SK-N-SH (cell line): ENCODE results near the gene PI3. TPM values are rescaled to one million over a fixed set of nuclear protein-coding genes. Genes with fewer than 3 reads are reported as not detected.

Experiments used
- CTCF ChIA-PET: fragments of 300-600, 350-600 bp; formaldehyde crosslinking; extraction: SDS; loops from one replicate; lab custom pipeline; 2021; lab: Yijun Ruan, JAX
- POLR2A ChIA-PET: fragments of 350-600 bp; sonication (Branson Sonifier 250); formaldehyde crosslinking; extraction: SDS; loops from one replicate; lab custom pipeline; 2020; ENCODE audit warnings: antibody characterized with exemption, inconsistent platforms; lab: Yijun Ruan, JAX
- DNase-seq: peaks from one replicate; pipeline ENCODE4 v3.0.0; 2012
- H2AFZ ChIP-seq: fragments of 200-600 bp; sonication (generic); 2 replicates; pipeline ENCODE4 v1.8.1; 2016; ENCODE audit warnings: antibody characterized with exemption, mild to moderate bottlenecking, low read depth
- H3F3A ChIP-seq: fragments of 200-600 bp; sonication (generic); replicated peaks from 2 replicates; pipeline ENCODE3; 2016; ENCODE audit warnings: antibody characterized with exemption, mild to moderate bottlenecking; ENCODE audit not compliant: insufficient read depth
- H3K27ac ChIP-seq, 2 experiments: fragments of 200-500 bp in 1 of 2; fragments of 200-600 bp in 1 of 2; sonication (Bioruptor generic) in 1 of 2; sonication (generic), shearing (Covaris generic) in 1 of 2; 2 replicates each; pipeline versions ENCODE4 v1.5.1 to v1.6.1; 2014 to 2016; ENCODE audit warnings: low read depth in 2 of 2, inconsistent platforms in 1 of 2, low read length in 1 of 2, mild to moderate bottlenecking in 1 of 2, mixed read lengths in 1 of 2
- H3K27me3 ChIP-seq: fragments of 200-600 bp; sonication (generic), shearing (Covaris generic); 2 replicates; pipeline ENCODE4 v1.6.1; 2016; ENCODE audit warnings: mixed run types; ENCODE audit not compliant: insufficient read depth
- H3K36me3 ChIP-seq, 2 experiments: fragments of 200-500 bp in 1 of 2; fragments of 200-600 bp in 1 of 2; sonication (Bioruptor generic) in 1 of 2; sonication (generic) in 1 of 2; replicated peaks in 1 of 2; 2 replicates each; pipeline versions ENCODE3 to v1.5.1; 2014 to 2016; ENCODE audit warnings: low read length in 1 of 2, mild to moderate bottlenecking in 1 of 2; ENCODE audit not compliant: insufficient read depth in 2 of 2, control insufficient read depth in 1 of 2
- H3K4me1 ChIP-seq, 2 experiments: fragments of 200-500 bp in 1 of 2; fragments of 200-600 bp in 1 of 2; sonication (Bioruptor generic) in 1 of 2; sonication (generic), shearing (Covaris generic) in 1 of 2; 2 replicates each; pipeline versions ENCODE4 v1.5.1 to v1.6.1; 2014 to 2016; ENCODE audit warnings: low read depth in 1 of 2, low read length in 1 of 2, mixed run types in 1 of 2; ENCODE audit not compliant: insufficient read depth in 2 of 2, control insufficient read depth in 1 of 2
- H3K4me2 ChIP-seq: fragments of 200-600 bp; sonication (generic), shearing (Covaris generic); 2 replicates; pipeline ENCODE4 v1.6.1; 2017; ENCODE audit warnings: mixed run types
- H3K4me3 ChIP-seq, 2 experiments: fragments of 200-500 bp in 1 of 2; fragments of 200-600 bp in 1 of 2; sonication (Bioruptor generic) in 1 of 2; sonication (generic), shearing (Covaris generic) in 1 of 2; 2 replicates each; pipeline versions ENCODE4 v1.5.1 to v1.8.1; 2014 to 2016; ENCODE audit warnings: low read depth in 2 of 2, inconsistent platforms in 1 of 2, low read length in 1 of 2, mild to moderate bottlenecking in 1 of 2, mixed read lengths in 1 of 2, moderate library complexity in 1 of 2
- H3K79me2 ChIP-seq: fragments of 200-600 bp; sonication (generic); 2 replicates; pipeline ENCODE4 v1.8.1; 2017; ENCODE audit warnings: mild to moderate bottlenecking; ENCODE audit not compliant: insufficient read depth
- H3K9ac ChIP-seq: fragments of 200-600 bp; sonication (generic); 2 replicates; pipeline ENCODE4 v1.6.1; 2017; ENCODE audit warnings: mixed run types
- H3K9me2 ChIP-seq: fragments of 200-600 bp; sonication (generic); 2 replicates; pipeline ENCODE4 v1.6.1; 2017; ENCODE audit warnings: mixed run types
- H3K9me3 ChIP-seq: fragments of 200-600 bp; sonication (generic); 2 replicates; pipeline ENCODE4 v1.6.1; 2017; ENCODE audit warnings: mixed run types, mild to moderate bottlenecking, moderate library complexity
- H4K20me1 ChIP-seq: fragments of 200-600 bp; sonication (generic); 2 replicates; pipeline ENCODE4 v1.6.1; 2017; ENCODE audit warnings: mild to moderate bottlenecking, mixed run types; ENCODE audit not compliant: insufficient read depth
- EP300 ChIP-seq, 2 experiments: IDR thresholded peaks; 2 replicates each; pipeline versions ENCODE4 v1.4.0 to v1.6.1; 2012; ENCODE audit warnings: borderline replicate concordance in 1 of 2, low read depth in 1 of 2, low read length in 1 of 2
- EZH2phosphoT487 ChIP-seq: fragments of 200-600 bp; sonication (generic); IDR thresholded peaks from 2 replicates; pipeline ENCODE4 v1.6.1; 2017; ENCODE audit warnings: low read depth, mixed run types, mild to moderate bottlenecking, antibody characterized with exemption, moderate library complexity, borderline replicate concordance
- FOXJ3 ChIP-seq: sonication (generic); formaldehyde crosslinking; IDR thresholded peaks from 2 replicates; pipeline ENCODE4 v1.5.1; 2020; ENCODE audit warnings: mild to moderate bottlenecking, missing genetic modification reagents
- JUND ChIP-seq: IDR thresholded peaks from 2 replicates; pipeline ENCODE4 v1.4.0; 2012
- NFIC ChIP-seq: IDR thresholded peaks from 2 replicates; pipeline ENCODE4 v1.4.0; 2012; ENCODE audit warnings: borderline replicate concordance
- NRF1 ChIP-seq: IDR thresholded peaks from 2 replicates; pipeline ENCODE4 v1.6.1; 2012; ENCODE audit warnings: low read depth, mild to moderate bottlenecking, low read length
- POLR2AphosphoS5 ChIP-seq: IDR thresholded peaks from 2 replicates; pipeline ENCODE4 v1.6.1; 2012; ENCODE audit warnings: low read depth, low read length
- RCOR1 ChIP-seq: fragments of 150-350 bp; IDR thresholded peaks from 2 replicates; pipeline ENCODE4 v1.6.1; 2017; ENCODE audit warnings: antibody characterized with exemption, low read length
- RXRA ChIP-seq: IDR thresholded peaks from 2 replicates; pipeline ENCODE4 v1.4.0; 2012; ENCODE audit warnings: low read depth, mild to moderate bottlenecking, borderline replicate concordance
- SMC3 ChIP-seq: IDR thresholded peaks from 2 replicates; pipeline ENCODE4 v1.6.1; 2012; ENCODE audit warnings: low read depth, low read length, improper control_type of control experiment
- TAF1 ChIP-seq: IDR thresholded peaks from 2 replicates; pipeline ENCODE4 v1.6.1; 2012; ENCODE audit warnings: low read depth, mild to moderate bottlenecking, low read length, moderate library complexity, borderline replicate concordance
- TCF12 ChIP-seq: IDR thresholded peaks from 2 replicates; pipeline ENCODE4 v1.4.0; 2012
- WGBS: methylation state at CpG from one replicate; pipeline ENCODE4 v1.1.6; 2017; ENCODE audit warnings: low lambda C conversion rate; 5-methylcytosine and 5-hydroxymethylcytosine counted together
- polyA plus RNA-seq, 3 experiments: library from polyadenylated mRNA; depleted of rRNA; stranded (reverse); fragments of >200 nt; gene quantifications; 2 replicates each; pipeline ENCODE4 v1.2.3, GENCODE V29; 2012
- TF ChIP-seq, protein P1 (sequence below): fragments of 200-600 bp; sonication (generic); IDR thresholded peaks from 2 replicates; pipeline ENCODE4 v1.6.1; 2017; ENCODE audit warnings: antibody characterized with exemption, mild to moderate bottlenecking, moderate library complexity

PI3 gene
- polyA plus RNA-seq, 1 of the 3 experiments (the other 2 are of a cell fraction) = 0.12 TPM

DNA sequence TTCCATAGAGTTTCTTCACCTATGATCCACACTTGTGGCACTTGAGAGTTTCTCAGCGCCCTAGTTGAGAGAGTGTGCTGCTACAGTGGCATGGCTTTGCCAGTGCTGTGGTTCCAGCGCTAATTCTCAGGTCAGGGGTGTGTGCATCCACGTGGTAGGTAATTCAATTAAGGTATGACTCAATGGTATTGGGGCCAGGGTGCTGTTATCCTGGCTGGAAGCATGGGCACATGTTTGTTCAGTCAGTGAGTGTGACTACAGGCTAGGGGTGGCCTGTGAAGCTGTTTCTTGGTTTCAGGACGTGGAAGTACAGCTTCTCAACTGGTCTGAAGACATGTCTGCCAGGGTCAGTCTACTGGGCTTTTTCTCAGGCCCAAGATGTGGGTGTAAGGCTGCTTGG, 43.4 kb downstream of the PI3 start:
- Histone ChIP-seq H3K36me3 (no peaks in the 10 kb centered on the region), H3K9me3 (no peaks in the 10 kb centered on the region), H3K27ac (no peak overlapping the region), H3K4me3 (no peak overlapping the region), H4K20me1 (no peaks in the 10 kb centered on the region), H3K9ac (no peak overlapping the region), H2AFZ (no peak overlapping the region), H3K4me1 (no peaks in the 10 kb centered on the region), H3K9me2 (no peaks in the 10 kb centered on the region), H3F3A (no peaks in the 10 kb centered on the region), H3K4me2 (no peak overlapping the region), H3K27me3 (peaks cover 10% of the 10 kb centered on the region; the same call in 1 of the 2 replicates), H3K79me2 (no peaks in the 10 kb centered on the region)
- no peak for DNase-seq
- TF ChIP-seq NRF1 = no peak
- CTCF ChIA-PET = no interaction called here
- 0% methylated on average over 4 of the region's 4 CpGs for WGBS
- POLR2A ChIA-PET = no interaction called here

DNA sequence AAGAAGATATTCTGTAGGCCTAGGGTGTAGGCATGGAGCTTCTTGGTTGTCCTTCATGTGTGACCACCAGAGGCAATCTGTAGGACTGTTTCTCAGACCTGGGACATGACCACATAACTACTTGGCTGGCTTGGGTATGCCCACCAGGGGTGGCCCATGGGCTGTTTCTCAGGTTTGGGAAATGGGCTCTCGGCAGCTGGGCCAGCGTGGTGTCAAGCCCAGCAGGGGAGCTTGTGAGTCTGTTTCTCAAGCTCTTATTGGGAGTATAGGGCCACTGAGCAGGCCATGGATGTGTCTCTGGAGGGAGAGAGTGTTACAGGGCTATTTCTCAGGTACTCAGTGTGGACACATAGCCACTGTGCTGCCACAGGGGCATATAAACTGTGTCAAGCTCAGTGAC, 43.9 kb downstream of the PI3 start:
- no peak for DNase-seq
- H3K27me3 ChIP-seq = peaks cover 10% of the 10 kb centered on the region; the same call in 1 of the 2 replicates
- H3K9ac ChIP-seq = no peak overlapping the region
- no peak overlapping the region for H3K4me2 ChIP-seq
- WGBS = 6% methylated on average over 2 of the region's 2 CpGs
- TF ChIP-seq TCF12 (no peak), SMC3 (no peak), TAF1 (no peak), FOXJ3 (CRISPR knock-in tag) (no peak), RXRA (no peak), NFIC (no peak), RCOR1 (no peak), EZH2phosphoT487 (no peak), EP300 (IDR thresholded peaks at IDR 0.05; ENCODE audit: borderline replicate concordance in 1 of 2, low read depth in 1 of 2, low read length in 1 of 2) (no peak), POLR2AphosphoS5 (no peak), JUND (no peak)
- TF ChIP-seq, protein P1, sequence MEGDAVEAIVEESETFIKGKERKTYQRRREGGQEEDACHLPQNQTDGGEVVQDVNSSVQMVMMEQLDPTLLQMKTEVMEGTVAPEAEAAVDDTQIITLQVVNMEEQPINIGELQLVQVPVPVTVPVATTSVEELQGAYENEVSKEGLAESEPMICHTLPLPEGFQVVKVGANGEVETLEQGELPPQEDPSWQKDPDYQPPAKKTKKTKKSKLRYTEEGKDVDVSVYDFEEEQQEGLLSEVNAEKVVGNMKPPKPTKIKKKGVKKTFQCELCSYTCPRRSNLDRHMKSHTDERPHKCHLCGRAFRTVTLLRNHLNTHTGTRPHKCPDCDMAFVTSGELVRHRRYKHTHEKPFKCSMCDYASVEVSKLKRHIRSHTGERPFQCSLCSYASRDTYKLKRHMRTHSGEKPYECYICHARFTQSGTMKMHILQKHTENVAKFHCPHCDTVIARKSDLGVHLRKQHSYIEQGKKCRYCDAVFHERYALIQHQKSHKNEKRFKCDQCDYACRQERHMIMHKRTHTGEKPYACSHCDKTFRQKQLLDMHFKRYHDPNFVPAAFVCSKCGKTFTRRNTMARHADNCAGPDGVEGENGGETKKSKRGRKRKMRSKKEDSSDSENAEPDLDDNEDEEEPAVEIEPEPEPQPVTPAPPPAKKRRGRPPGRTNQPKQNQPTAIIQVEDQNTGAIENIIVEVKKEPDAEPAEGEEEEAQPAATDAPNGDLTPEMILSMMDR = no peak
- H4K20me1 ChIP-seq = no peaks in the 10 kb centered on the region
- H3F3A ChIP-seq = no peaks in the 10 kb centered on the region
- no peaks in the 10 kb centered on the region for H3K4me1 ChIP-seq
- no peaks in the 10 kb centered on the region for H3K79me2 ChIP-seq
- H3K9me2 ChIP-seq = no peaks in the 10 kb centered on the region
- H3K36me3 ChIP-seq = no peaks in the 10 kb centered on the region
- POLR2A ChIA-PET = no interaction called here
- H3K9me3 ChIP-seq = no peaks in the 10 kb centered on the region
- CTCF ChIA-PET = no interaction called here
- H3K4me3 ChIP-seq = no peak overlapping the region
- H2AFZ ChIP-seq = no peak overlapping the region
- H3K27ac ChIP-seq = no peak overlapping the region
